ENCODE results near the gene BIRC5. TPM values are rescaled to one million over a fixed set of nuclear protein-coding genes. Genes with fewer than 3 reads are reported as not detected.

The BIRC5 gene
- total RNA-seq, 2 donors from 2014 or later = 15.2 to 77.1 TPM

DNA sequence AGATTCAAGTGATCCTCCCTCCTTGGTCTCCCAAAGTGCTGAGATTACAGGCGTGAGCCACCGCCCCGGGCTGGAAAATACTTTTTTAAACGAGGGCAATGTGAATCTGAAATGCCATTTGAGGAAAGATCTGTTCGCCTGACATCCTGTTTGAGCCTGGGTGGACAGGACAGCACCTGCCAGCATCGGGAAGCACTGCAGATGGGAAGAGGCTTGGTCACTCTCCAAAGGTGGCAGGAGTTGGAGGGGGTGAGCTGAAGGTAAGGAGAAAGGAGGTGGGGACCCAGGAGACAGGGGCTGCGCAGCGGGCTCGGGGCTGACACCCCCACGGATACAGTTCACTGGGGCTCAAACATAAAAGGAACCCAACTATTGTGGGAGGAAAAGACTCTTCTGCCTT, 3.9 kb upstream of the BIRC5 start:
- TF ChIP-seq, protein P1, sequence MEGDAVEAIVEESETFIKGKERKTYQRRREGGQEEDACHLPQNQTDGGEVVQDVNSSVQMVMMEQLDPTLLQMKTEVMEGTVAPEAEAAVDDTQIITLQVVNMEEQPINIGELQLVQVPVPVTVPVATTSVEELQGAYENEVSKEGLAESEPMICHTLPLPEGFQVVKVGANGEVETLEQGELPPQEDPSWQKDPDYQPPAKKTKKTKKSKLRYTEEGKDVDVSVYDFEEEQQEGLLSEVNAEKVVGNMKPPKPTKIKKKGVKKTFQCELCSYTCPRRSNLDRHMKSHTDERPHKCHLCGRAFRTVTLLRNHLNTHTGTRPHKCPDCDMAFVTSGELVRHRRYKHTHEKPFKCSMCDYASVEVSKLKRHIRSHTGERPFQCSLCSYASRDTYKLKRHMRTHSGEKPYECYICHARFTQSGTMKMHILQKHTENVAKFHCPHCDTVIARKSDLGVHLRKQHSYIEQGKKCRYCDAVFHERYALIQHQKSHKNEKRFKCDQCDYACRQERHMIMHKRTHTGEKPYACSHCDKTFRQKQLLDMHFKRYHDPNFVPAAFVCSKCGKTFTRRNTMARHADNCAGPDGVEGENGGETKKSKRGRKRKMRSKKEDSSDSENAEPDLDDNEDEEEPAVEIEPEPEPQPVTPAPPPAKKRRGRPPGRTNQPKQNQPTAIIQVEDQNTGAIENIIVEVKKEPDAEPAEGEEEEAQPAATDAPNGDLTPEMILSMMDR (IDR thresholded peaks at IDR 0.05) = no peak
- no peak overlapping the region for H3K9ac ChIP-seq (ENCODE audit: low read depth in 2 of 2, low read length in 2 of 2)
- intact Hi-C loops (cut with DNase I) = no loop called here
- H3K9me3 ChIP-seq = no peaks in the 10 kb centered on the region
- peaks cover 9% of the 10 kb centered on the region for H3K4me1 ChIP-seq
- no peak overlapping the region for H3K4me3 ChIP-seq
- no peak for DNase-seq
- H3K27me3 ChIP-seq = no peaks in the 10 kb centered on the region
- no peaks in the 10 kb centered on the region for H3K36me3 ChIP-seq
- H3K27ac ChIP-seq = no peak overlapping the region

DNA sequence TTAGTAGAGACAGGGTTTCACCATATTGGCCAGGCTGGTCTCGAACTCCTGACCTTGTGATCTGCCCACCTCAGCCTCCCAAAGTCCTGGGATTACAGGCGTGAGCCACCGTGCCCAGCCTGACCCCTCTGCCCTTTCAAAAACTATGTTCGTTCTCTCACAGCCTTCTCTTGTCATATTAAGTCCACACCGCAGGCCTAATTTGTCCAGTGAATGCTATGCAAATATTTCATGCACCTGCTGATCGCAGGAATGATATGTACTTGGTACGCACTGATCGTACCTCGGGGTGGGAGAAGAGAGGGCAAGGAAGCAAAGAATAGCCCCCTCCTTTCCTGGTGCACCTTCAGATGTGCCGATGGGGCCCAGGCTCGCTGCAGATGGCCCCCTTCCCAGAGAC, 3.0 kb upstream of the BIRC5 start:
- Histone ChIP-seq H3K9ac (ENCODE audit: low read depth in 2 of 2, low read length in 2 of 2) (no peak overlapping the region), H3K36me3 (no peaks in the 10 kb centered on the region), H3K27ac (no peak overlapping the region), H3K4me1 (peaks cover 10% of the 10 kb centered on the region), H3K4me3 (no peak overlapping the region), H3K27me3 (no peaks in the 10 kb centered on the region), H3K9me3 (no peaks in the 10 kb centered on the region)
- TF ChIP-seq, protein P1 (IDR thresholded peaks at IDR 0.05) = no peak
- intact Hi-C loops (cut with DNase I) = no loop called here
- DNase-seq = no peak

DNA sequence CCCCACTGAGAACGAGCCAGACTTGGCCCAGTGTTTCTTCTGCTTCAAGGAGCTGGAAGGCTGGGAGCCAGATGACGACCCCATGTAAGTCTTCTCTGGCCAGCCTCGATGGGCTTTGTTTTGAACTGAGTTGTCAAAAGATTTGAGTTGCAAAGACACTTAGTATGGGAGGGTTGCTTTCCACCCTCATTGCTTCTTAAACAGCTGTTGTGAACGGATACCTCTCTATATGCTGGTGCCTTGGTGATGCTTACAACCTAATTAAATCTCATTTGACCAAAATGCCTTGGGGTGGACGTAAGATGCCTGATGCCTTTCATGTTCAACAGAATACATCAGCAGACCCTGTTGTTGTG, 631 bp downstream of the BIRC5 start:
- intact Hi-C loops (cut with DNase I) = no loop called here
- Histone ChIP-seq H3K4me3 (peak overlapping the region; percentile 69), H3K27ac (no peak overlapping the region)

DNA sequence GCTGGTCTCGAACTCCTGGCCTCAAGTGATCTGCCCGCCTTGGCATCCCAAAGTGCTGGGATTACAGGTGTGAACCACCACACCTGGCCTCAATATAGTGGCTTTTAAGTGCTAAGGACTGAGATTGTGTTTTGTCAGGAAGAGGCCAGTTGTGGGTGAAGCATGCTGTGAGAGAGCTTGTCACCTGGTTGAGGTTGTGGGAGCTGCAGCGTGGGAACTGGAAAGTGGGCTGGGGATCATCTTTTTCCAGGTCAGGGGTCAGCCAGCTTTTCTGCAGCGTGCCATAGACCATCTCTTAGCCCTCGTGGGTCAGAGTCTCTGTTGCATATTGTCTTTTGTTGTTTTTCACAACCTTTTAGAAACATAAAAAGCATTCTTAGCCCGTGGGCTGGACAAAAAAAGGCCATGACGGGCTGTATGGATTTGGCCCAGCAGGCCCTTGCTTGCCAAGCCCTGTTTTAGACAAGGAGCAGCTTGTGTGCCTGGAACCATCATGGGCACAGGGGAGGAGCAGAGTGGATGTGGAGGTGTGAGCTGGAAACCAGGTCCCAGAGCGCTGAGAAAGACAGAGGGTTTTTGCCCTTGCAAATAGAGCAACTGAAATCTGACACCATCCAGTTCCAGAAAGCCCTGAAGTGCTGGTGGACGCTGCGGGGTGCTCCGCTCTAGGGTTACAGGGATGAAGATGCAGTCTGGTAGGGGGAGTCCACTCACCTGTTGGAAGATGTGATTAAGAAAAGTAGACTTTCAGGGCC, 5.5 kb downstream of the BIRC5 start:
- no peaks in the 10 kb centered on the region for H3K36me3 ChIP-seq
- H3K9ac ChIP-seq (ENCODE audit: low read depth in 2 of 2, low read length in 2 of 2) = no peak overlapping the region

More for the DNA sequence above, 631 bp downstream of the BIRC5 start:
- no peak for DNase-seq
- peaks cover 10% of the 10 kb centered on the region for H3K4me1 ChIP-seq
- peak overlapping the region; percentile 14 to 44 for H3K9ac ChIP-seq (ENCODE audit: low read depth in 2 of 2, low read length in 2 of 2)
- TF ChIP-seq, protein P1 (IDR thresholded peaks at IDR 0.05) = no peak
- H3K9me3 ChIP-seq = no peaks in the 10 kb centered on the region
- H3K27me3 ChIP-seq = no peaks in the 10 kb centered on the region
- H3K36me3 ChIP-seq = no peaks in the 10 kb centered on the region

DNA sequence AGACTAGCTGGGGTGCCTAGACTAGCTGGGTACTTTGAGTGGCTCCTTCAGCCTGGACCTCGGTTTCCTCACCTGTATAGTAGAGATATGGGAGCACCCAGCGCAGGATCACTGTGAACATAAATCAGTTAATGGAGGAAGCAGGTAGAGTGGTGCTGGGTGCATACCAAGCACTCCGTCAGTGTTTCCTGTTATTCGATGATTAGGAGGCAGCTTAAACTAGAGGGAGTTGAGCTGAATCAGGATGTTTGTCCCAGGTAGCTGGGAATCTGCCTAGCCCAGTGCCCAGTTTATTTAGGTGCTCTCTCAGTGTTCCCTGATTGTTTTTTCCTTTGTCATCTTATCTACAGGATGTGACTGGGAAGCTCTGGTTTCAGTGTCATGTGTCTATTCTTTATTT, 9.0 kb downstream of the BIRC5 start:
- no peaks in the 10 kb centered on the region for H3K27me3 ChIP-seq
- TF ChIP-seq, protein P1 (IDR thresholded peaks at IDR 0.05) = no peak
- H3K27ac ChIP-seq = no peak overlapping the region
- intact Hi-C loops (cut with DNase I) = no loop called here
- H3K9ac ChIP-seq (ENCODE audit: low read depth in 2 of 2, low read length in 2 of 2) = no peak overlapping the region
- no peak overlapping the region for H3K4me3 ChIP-seq
- H3K36me3 ChIP-seq = no peaks in the 10 kb centered on the region
- no peaks in the 10 kb centered on the region for H3K9me3 ChIP-seq
- H3K4me1 ChIP-seq = no peaks in the 10 kb centered on the region
- DNase-seq = no peak

More for the DNA sequence above, 5.5 kb downstream of the BIRC5 start:
- Histone ChIP-seq H3K4me3 (no peak overlapping the region), H3K9me3 (no peaks in the 10 kb centered on the region), H3K27ac (no peak overlapping the region), H3K4me1 (peaks cover 6% of the 10 kb centered on the region), H3K27me3 (no peaks in the 10 kb centered on the region)
- DNase-seq = no peak
- TF ChIP-seq, protein P1 (IDR thresholded peaks at IDR 0.05) = no peak
- intact Hi-C loops (cut with DNase I) = no loop called here

All from colonic mucosa (tissue), 4 donors.